B cell (primary cell): ENCODE results near the gene PPP1R13B. TPM values are rescaled to one million over a fixed set of nuclear protein-coding genes. Genes with fewer than 3 reads are reported as not detected.
"Not testable (repeated sequence)": the region's sequence is repeated elsewhere in the genome, so short reads cannot be mapped to it uniquely, and the experiment has no call there.

Experiments used
- ATAC-seq: fragments of 200-7000 bp; cut with Tn5 transposase; one replicate; pipeline ENCODE4 v1.10.0; 2021; ENCODE audit warnings: low read depth, mild to moderate bottlenecking, moderate number of reproducible peaks, moderate library complexity
- CTCF ChIA-PET: fragments of 350-600 bp; sonication (Branson Sonifier 250); formaldehyde crosslinking; loops from one replicate; lab custom pipeline; 2021; ENCODE audit warnings: antibody characterized with exemption, inconsistent platforms; lab: Charles Lee
- POLR2A ChIA-PET: fragments of 350-600 bp; sonication (Branson Sonifier 250); formaldehyde crosslinking; loops from one replicate; lab custom pipeline; 2021; ENCODE audit warnings: antibody characterized with exemption; lab: Charles Lee
- DNase-seq: peaks from one replicate; pipeline ENCODE4 v3.0.0; 2013
- H2AFZ ChIP-seq: 2 replicates; pipeline ENCODE4 v1.6.1; 2012; ENCODE audit warnings: mild to moderate bottlenecking, low read depth, low read length; ENCODE audit not compliant: insufficient read depth, poor library complexity, severe bottlenecking
- H3K27ac ChIP-seq, 2 donors: 1 replicate in 1 of 2; 2 replicates in 1 of 2; pipeline ENCODE4 v1.5.1; 2012 to 2013; ENCODE audit warnings: low read length in 2 of 2, mild to moderate bottlenecking in 2 of 2, moderate library complexity in 1 of 2
- H3K27me3 ChIP-seq, 4 experiments: fragments of 200-600 bp in 1 of 4; sonication (generic) in 1 of 4; replicated peaks in 1 of 4; 1 replicate in 2 of 4; 2 replicates in 2 of 4; pipeline versions ENCODE4 v1.6.1 to v1.7.0; 2013 to 2016; ENCODE audit warnings: low read length in 3 of 4, mild to moderate bottlenecking in 2 of 4, mixed read lengths in 1 of 4, moderate library complexity in 1 of 4; ENCODE audit not compliant: insufficient read depth in 4 of 4, control insufficient read depth in 3 of 4; ENCODE audit errors: control extremely low read depth in 1 of 4
- H3K36me3 ChIP-seq, 2 experiments: replicated peaks in 1 of 2; 1 replicate in 1 of 2; 2 replicates in 1 of 2; pipeline versions ENCODE4 v1.6.1 to v1.7.1; 2013; ENCODE audit warnings: low read length in 1 of 2; ENCODE audit not compliant: insufficient read depth in 2 of 2, control insufficient read depth in 1 of 2; ENCODE audit errors: control extremely low read depth in 1 of 2, extremely low read depth in 1 of 2
- H3K4me1 ChIP-seq, 2 donors: fragments of 200-600 bp in 1 of 2; sonication (generic) in 1 of 2; 1 replicate in 1 of 2; 2 replicates in 1 of 2; pipeline versions ENCODE4 v1.5.1 to v1.6.1; 2013 to 2017; ENCODE audit warnings: low read length in 2 of 2; ENCODE audit not compliant: control insufficient read depth in 2 of 2, insufficient read depth in 2 of 2
- H3K4me2 ChIP-seq: replicated peaks from 2 replicates; pipeline ENCODE3; 2012; ENCODE audit warnings: mild to moderate bottlenecking, low read depth, low read length; ENCODE audit not compliant: poor library complexity, severe bottlenecking
- H3K4me3 ChIP-seq, 5 experiments: fragments of 200-600 bp in 1 of 5; sonication (generic) in 1 of 5; 1 replicate in 3 of 5; 2 replicates in 2 of 5; pipeline versions ENCODE4 v1.5.1 to v1.7.0; 2011 to 2016; ENCODE audit warnings: low read length in 4 of 5, mild to moderate bottlenecking in 4 of 5, low read depth in 2 of 5, control low read depth in 1 of 5, moderate library complexity in 1 of 5; ENCODE audit not compliant: insufficient read depth in 1 of 5; ENCODE audit errors: control extremely low read depth in 1 of 5, extremely low read depth in 1 of 5
- H3K79me2 ChIP-seq: fragments of 200-600 bp; sonication (generic); one replicate; pipeline ENCODE4 v1.6.0; 2016; ENCODE audit warnings: low read length; ENCODE audit not compliant: control insufficient read depth, insufficient read depth
- H3K9ac ChIP-seq: fragments of 200-600 bp; sonication (generic); 2 replicates; pipeline ENCODE4 v1.6.1; 2017; ENCODE audit warnings: mild to moderate bottlenecking, low read length, moderate library complexity
- H3K9me3 ChIP-seq, 3 donors: one replicate each; pipeline versions ENCODE4 v1.6.1 to v1.7.1; 2013; ENCODE audit warnings: low read length in 2 of 3; ENCODE audit not compliant: control insufficient read depth in 2 of 3, insufficient read depth in 1 of 3; ENCODE audit errors: control extremely low read depth in 1 of 3
- H4K20me1 ChIP-seq: 2 replicates; pipeline ENCODE4 v1.6.0; 2012; ENCODE audit warnings: mild to moderate bottlenecking, low read length; ENCODE audit not compliant: insufficient read depth, control insufficient read depth, poor library complexity, severe bottlenecking
- H3K27ac Mint-ChIP-seq: one replicate; pipeline ENCODE4 v1.8.0; 2021; ENCODE audit warnings: mixed read lengths
- H3K27me3 Mint-ChIP-seq: one replicate; pipeline ENCODE4 v1.8.0; 2021; ENCODE audit warnings: mixed read lengths
- H3K4me1 Mint-ChIP-seq: one replicate; pipeline ENCODE4 v1.8.0; 2021; ENCODE audit warnings: mixed read lengths
- H3K4me3 Mint-ChIP-seq: one replicate; pipeline ENCODE4 v1.8.0; 2021; ENCODE audit warnings: mixed read lengths
- H3K9me3 Mint-ChIP-seq: one replicate; pipeline ENCODE4 v1.8.0; 2022; ENCODE audit warnings: mixed read lengths; ENCODE audit not compliant: insufficient read depth
- EZH2 ChIP-seq: IDR thresholded peaks from 2 replicates; pipeline ENCODE4 v1.6.1; 2012; ENCODE audit warnings: borderline replicate concordance, low read depth, mild to moderate bottlenecking, moderate library complexity, low read length; ENCODE audit not compliant: insufficient read depth, poor library complexity, severe bottlenecking
- WGBS: methylation state at CpG from one replicate; pipeline ENCODE4 v1.1.5; 2013; ENCODE audit warnings: missing lambda C conversion rate; ENCODE audit not compliant: insufficient coverage; 5-methylcytosine and 5-hydroxymethylcytosine counted together
- intact Hi-C: fragments of 100-400 bp; cut with micrococcal nuclease; formaldehyde crosslinking; loops from one replicate; pipeline ENCODE4 v1.10.0; 2022
- polyA plus RNA-seq: library from polyadenylated mRNA; depleted of rRNA; stranded (reverse); fragments of >200 nt; gene quantifications from 2 replicates; pipeline ENCODE4 v1.2.3, GENCODE V29; 2012
- total RNA-seq, 2 donors: library from RNA; stranded (reverse); fragments of 120-200 nt in 1 of 2; gene quantifications; 1 replicate in 1 of 2; 2 replicates in 1 of 2; pipeline versions ENCODE4 v1.2.3 to v1.2.4, GENCODE V29; 2013 to 2022
- TF ChIP-seq, protein P1 (sequence below): fragments of 200-600 bp; IDR thresholded peaks from one replicate; pipeline ENCODE4 v1.8.0; 2022; ENCODE audit warnings: antibody characterized with exemption, mild to moderate bottlenecking

PPP1R13B gene
- total and polyA plus RNA-seq, 2 donors (not counting 1 experiment from before 2014, with no cell fraction given): 10.1 to 27.7 TPM

DNA sequence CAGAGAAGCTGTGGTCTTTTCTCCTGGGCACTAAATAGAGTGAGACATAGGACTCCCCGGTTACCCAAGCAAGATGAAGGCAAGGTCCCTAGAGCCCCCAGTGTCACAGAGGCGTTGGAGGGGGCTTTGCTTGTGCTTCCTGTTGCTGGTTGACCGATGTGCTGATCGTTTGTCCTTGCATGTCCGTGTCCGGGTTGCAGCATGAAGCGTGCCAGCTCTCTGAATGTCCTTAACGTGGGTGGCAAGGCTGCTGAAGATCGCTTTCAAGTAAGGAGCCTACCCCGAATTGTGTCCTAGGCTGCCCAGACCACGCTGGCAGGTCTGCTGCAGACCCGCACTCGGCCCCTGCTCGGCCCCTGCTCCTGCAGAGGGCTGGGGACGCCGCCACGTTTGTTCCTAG is 155.2 kb downstream of the PPP1R13B start:
- TF ChIP-seq EZH2: no peak
- TF ChIP-seq, protein P1, sequence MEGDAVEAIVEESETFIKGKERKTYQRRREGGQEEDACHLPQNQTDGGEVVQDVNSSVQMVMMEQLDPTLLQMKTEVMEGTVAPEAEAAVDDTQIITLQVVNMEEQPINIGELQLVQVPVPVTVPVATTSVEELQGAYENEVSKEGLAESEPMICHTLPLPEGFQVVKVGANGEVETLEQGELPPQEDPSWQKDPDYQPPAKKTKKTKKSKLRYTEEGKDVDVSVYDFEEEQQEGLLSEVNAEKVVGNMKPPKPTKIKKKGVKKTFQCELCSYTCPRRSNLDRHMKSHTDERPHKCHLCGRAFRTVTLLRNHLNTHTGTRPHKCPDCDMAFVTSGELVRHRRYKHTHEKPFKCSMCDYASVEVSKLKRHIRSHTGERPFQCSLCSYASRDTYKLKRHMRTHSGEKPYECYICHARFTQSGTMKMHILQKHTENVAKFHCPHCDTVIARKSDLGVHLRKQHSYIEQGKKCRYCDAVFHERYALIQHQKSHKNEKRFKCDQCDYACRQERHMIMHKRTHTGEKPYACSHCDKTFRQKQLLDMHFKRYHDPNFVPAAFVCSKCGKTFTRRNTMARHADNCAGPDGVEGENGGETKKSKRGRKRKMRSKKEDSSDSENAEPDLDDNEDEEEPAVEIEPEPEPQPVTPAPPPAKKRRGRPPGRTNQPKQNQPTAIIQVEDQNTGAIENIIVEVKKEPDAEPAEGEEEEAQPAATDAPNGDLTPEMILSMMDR: no peak
- CTCF ChIA-PET: interaction anchor here (0.9 kb wide), 1 partner anchor 9 kb away, joined by 5 read pairs; no protein-coding TSS in a partner anchor
- Histone ChIP-seq H3K4me2 (peak overlapping the region; percentile 45), H3K9me3 (no peaks in the 10 kb centered on the region), H3K9ac (no peak overlapping the region), H2AFZ (no peak overlapping the region), H3K4me3 (no peak overlapping the region), H3K27me3 (no peaks in the 10 kb centered on the region), H3K27ac (peak overlapping the region; percentile 68 to 79), H3K4me1 (peaks cover 49 to 58% of the 10 kb centered on the region in 2 donors), H3K36me3 (peaks cover 0 to 28% of the 10 kb centered on the region in 2 experiments), H4K20me1 (peaks cover 15% of the 10 kb centered on the region), H3K79me2 (peaks cover 8% of the 10 kb centered on the region)
- Mint-ChIP-seq H3K27ac (peak overlapping the region; percentile 87), H3K4me3 (peak overlapping the region; percentile 69), H3K9me3 (no peaks in the 10 kb centered on the region), H3K4me1 (peaks cover 59% of the 10 kb centered on the region), H3K27me3 (no peaks in the 10 kb centered on the region)
- POLR2A ChIA-PET: interaction anchor here (0.6 kb wide), 1 partner anchor 1094 kb away, joined by 4 read pairs; no protein-coding TSS in a partner anchor
- ATAC-seq: peak; percentile 26
- DNase-seq: no peak
- intact Hi-C loops: no loop called here
- 33% methylated on average over 12 of the region's 17 CpGs for WGBS

DNA sequence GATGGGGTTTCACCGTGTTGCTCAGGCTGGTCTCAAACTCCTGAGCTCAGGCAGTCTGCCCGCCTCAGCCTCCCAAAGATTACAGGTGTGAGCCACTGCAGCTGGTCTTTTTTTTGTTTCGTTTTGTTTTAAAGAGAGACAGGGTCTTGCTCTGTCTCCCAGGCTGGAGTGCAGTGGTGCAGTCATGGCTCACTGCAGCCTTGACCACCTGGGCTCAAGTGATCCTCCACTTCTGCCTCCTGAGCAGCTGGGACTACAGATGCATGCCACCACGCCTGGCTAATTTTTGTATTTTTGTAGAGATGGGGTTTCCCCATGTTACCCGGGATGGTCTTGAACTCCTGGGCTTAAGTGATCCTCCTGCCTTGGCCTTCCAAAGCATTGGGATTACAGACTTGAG is 155.7 kb downstream of the PPP1R13B start:
- 7% methylated on average over 2 of the region's 5 CpGs for WGBS
- peak overlapping the region; percentile 45 for H3K4me2 ChIP-seq
- H3K4me3 ChIP-seq, H3K27me3 Mint-ChIP-seq, H2AFZ ChIP-seq, H3K27me3 ChIP-seq, H3K9me3 ChIP-seq, H3K9me3 Mint-ChIP-seq, H3K9ac ChIP-seq: not testable (repeated sequence)
- intact Hi-C loops: loop anchor here (1.0 kb wide), 1 partner anchor 24 kb away; the partner anchor contains the start of genes XRCC3 and ZFYVE21
- POLR2A ChIA-PET: interaction anchor here (0.8 kb wide), 1 partner anchor 63 kb away, joined by 3 read pairs; the partner anchor contains the start of gene KLC1
- H3K4me1 ChIP-seq: peaks cover 44 to 53% of the 10 kb centered on the region in 2 donors
- Mint-ChIP-seq H3K27ac (peak overlapping the region; percentile 87), H3K4me3 (peak overlapping the region; percentile 69), H3K4me1 (peaks cover 54% of the 10 kb centered on the region)
- peak; percentile 61 for DNase-seq
- CTCF ChIA-PET: interaction anchor here (0.9 kb wide), 1 partner anchor 10 kb away, joined by 5 read pairs; no protein-coding TSS in a partner anchor
- H3K27ac ChIP-seq: peak overlapping the region; percentile 68 to 79
- H3K79me2 ChIP-seq: peaks cover 13% of the 10 kb centered on the region
- ATAC-seq: peak; percentile 73
- H3K36me3 ChIP-seq: peaks cover 0 to 31% of the 10 kb centered on the region in 2 experiments
- peaks cover 15% of the 10 kb centered on the region for H4K20me1 ChIP-seq
